PC-9 (cell line): ENCODE results near the gene CHMP4B. TPM values are rescaled to one million over a fixed set of nuclear protein-coding genes. Genes with fewer than 3 reads are reported as not detected.

ENCODE experiments used
- BruUV-seq: library from RNA; stranded (reverse); fragments of 400-500 nt; replicated peaks from 2 replicates; lab custom pipeline; 2021; lab: Mats Ljungman, UMichigan
- CTCF ChIA-PET: fragments of 300-600 bp; sonication (Branson Sonifier 250); formaldehyde crosslinking; loops from one replicate; lab custom pipeline; 2022; ENCODE audit warnings: antibody characterized with exemption; lab: Charles Lee
- POLR2A ChIA-PET: fragments of 300-600 bp; sonication (Branson Sonifier 250); formaldehyde crosslinking; loops from one replicate; lab custom pipeline; 2022; ENCODE audit warnings: antibody characterized with exemption; ENCODE audit not compliant: unreplicated experiment; lab: Charles Lee
- DNase-seq, 2 experiments: peaks; one replicate each; pipeline versions ENCODE4 v3.0.0 to v3.0.0-alpha.2; 2015 to 2022; ENCODE audit warnings: mixed read lengths in 1 of 2
- H2AFZ ChIP-seq: fragments of 200-600 bp; sonication (generic); 2 replicates; pipeline ENCODE4 v1.8.1; 2017; ENCODE audit warnings: antibody characterized with exemption
- H3F3A ChIP-seq: fragments of 200-600 bp; sonication (generic); 2 replicates; pipeline ENCODE4 v1.8.1; 2017; ENCODE audit warnings: antibody characterized with exemption, mild to moderate bottlenecking, low read depth; ENCODE audit not compliant: insufficient read depth
- H3K27ac ChIP-seq: fragments of 200-600 bp; sonication (generic); 2 replicates; pipeline ENCODE4 v1.6.1; 2016; ENCODE audit warnings: mixed run types
- H3K27me3 ChIP-seq: fragments of 200-600 bp; sonication (generic); 2 replicates; pipeline ENCODE4 v1.6.1; 2016; ENCODE audit warnings: low read depth, mixed run types; ENCODE audit not compliant: insufficient read depth
- H3K36me3 ChIP-seq: fragments of 200-600 bp; sonication (generic); 2 replicates; pipeline ENCODE4 v1.6.1; 2016; ENCODE audit warnings: low read depth, mixed run types
- H3K4me1 ChIP-seq: fragments of 200-600 bp; sonication (generic); replicated peaks from 2 replicates; pipeline ENCODE4 v1.6.1; 2016; ENCODE audit warnings: mixed run types; ENCODE audit not compliant: insufficient read depth
- H3K4me2 ChIP-seq: fragments of 200-600 bp; sonication (generic); 2 replicates; pipeline ENCODE4 v1.6.1; 2017; ENCODE audit warnings: mixed run types
- H3K4me3 ChIP-seq: fragments of 200-600 bp; sonication (generic); 2 replicates; pipeline ENCODE4 v1.6.1; 2016; ENCODE audit warnings: mixed run types
- H3K79me2 ChIP-seq: fragments of 200-600 bp; sonication (generic); 2 replicates; pipeline ENCODE4 v1.6.1; 2017; ENCODE audit warnings: low read depth, mixed run types
- H3K9me2 ChIP-seq: fragments of 200-600 bp; sonication (generic); 2 replicates; pipeline ENCODE4 v1.8.1; 2017; ENCODE audit warnings: mild to moderate bottlenecking; ENCODE audit not compliant: insufficient read depth
- H3K9me3 ChIP-seq: fragments of 200-600 bp; sonication (generic); 2 replicates; pipeline ENCODE4 v1.8.1; 2016; ENCODE audit warnings: low read depth; ENCODE audit not compliant: insufficient read depth
- H4K20me1 ChIP-seq: fragments of 200-600 bp; sonication (generic); 2 replicates; pipeline ENCODE4 v1.8.1; 2017; ENCODE audit not compliant: insufficient read depth
- CTCF ChIP-seq: fragments of 200-600 bp; sonication (generic); conservative IDR thresholded peaks from 2 replicates; pipeline ENCODE4 v1.6.1; 2017; ENCODE audit warnings: mixed run types, antibody characterized with exemption, mild to moderate bottlenecking, moderate library complexity
- EZH2 ChIP-seq: fragments of 200-600 bp; sonication (generic); IDR thresholded peaks from 2 replicates; pipeline ENCODE4 v1.8.0; 2017; ENCODE audit warnings: antibody characterized with exemption, low read depth
- intact Hi-C: fragments of 100-400 bp; cut with micrococcal nuclease; formaldehyde crosslinking; loops from one replicate; pipeline ENCODE4 v1.10.0; 2022; ENCODE audit not compliant: unreplicated experiment
- total RNA-seq: library from RNA; stranded (reverse); gene quantifications from 2 replicates; pipeline ENCODE4 v1.2.3, GENCODE V29; 2021

The CHMP4B gene
- total RNA-seq, 1 experiment from 2014 or later, result 180 TPM

DNA sequence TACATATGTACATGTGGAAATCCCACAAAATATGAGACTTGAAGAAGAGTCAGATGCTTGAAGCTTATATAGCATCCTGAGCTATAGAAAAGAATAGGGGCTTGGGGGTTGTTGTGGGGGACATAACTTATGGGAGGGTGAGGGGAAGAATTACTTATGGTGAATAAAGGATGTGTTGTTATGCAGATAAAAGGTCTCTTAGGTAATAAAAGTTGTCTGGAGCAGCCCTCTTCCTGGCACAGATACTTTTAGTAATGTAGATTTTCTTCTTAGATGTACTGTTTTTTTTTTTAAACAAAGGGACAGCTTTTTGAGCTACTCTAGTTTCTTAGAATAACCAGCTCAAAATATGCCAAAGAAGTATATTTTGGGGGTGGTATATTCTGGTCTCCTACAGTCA, 35.9 kb downstream of the CHMP4B start:
- no peaks in the 10 kb centered on the region for H3K27me3 ChIP-seq
- no peak overlapping the region for H2AFZ ChIP-seq
- peaks cover 16% of the 10 kb centered on the region for H3K4me1 ChIP-seq
- H3F3A ChIP-seq, result peaks cover 13% of the 10 kb centered on the region; the same call in 1 of the 2 replicates
- H3K9me2 ChIP-seq, result no peaks in the 10 kb centered on the region
- DNase-seq, result no peak
- no peak overlapping the region for H3K4me3 ChIP-seq
- no peaks in the 10 kb centered on the region for H3K9me3 ChIP-seq
- peaks cover 14% of the 10 kb centered on the region for H3K36me3 ChIP-seq
- no TSS peak for BruUV-seq
- intact Hi-C loops, result no loop called here
- ChIA-PET POLR2A (interaction anchor here (0.6 kb wide), 2 partner anchors 265 to 594 kb away, joined by 3 to 6 read pairs; partner anchors contain the start of gene EIF2S2), CTCF (no interaction called here)
- TF ChIP-seq EZH2, result no peak
- TF ChIP-seq CTCF, result no peak
- H3K4me2 ChIP-seq, result no peak overlapping the region
- H3K79me2 ChIP-seq, result peaks cover 82% of the 10 kb centered on the region
- H4K20me1 ChIP-seq, result peaks cover 92% of the 10 kb centered on the region
- H3K27ac ChIP-seq, result no peak overlapping the region

DNA sequence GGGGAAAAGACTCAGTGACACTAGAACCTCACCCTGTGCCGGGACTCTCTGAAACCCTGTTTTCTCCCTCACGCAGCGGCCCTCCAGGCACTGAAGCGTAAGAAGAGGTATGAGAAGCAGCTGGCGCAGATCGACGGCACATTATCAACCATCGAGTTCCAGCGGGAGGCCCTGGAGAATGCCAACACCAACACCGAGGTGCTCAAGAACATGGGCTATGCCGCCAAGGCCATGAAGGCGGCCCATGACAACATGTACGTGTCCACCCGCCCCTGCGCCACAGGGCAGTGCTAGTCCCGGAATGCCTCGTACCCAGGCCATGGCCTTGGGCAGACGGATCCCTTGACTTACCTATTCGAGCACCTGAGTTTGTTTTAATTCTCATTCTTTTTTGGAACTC, 37.2 kb downstream of the CHMP4B start:
- intact Hi-C loops, result no loop called here
- Histone ChIP-seq H4K20me1 (peaks cover 78% of the 10 kb centered on the region), H3K27ac (no peak overlapping the region), H3K4me3 (no peak overlapping the region), H3K36me3 (peaks cover 19% of the 10 kb centered on the region), H3K79me2 (peaks cover 69% of the 10 kb centered on the region), H3K9me2 (no peaks in the 10 kb centered on the region), H3K4me2 (no peak overlapping the region), H3K27me3 (no peaks in the 10 kb centered on the region), H3K9me3 (no peaks in the 10 kb centered on the region), H2AFZ (no peak overlapping the region), H3F3A (peaks cover 18% of the 10 kb centered on the region; the same call in 1 of the 2 replicates), H3K4me1 (peaks cover 6% of the 10 kb centered on the region; the same call in 1 of the 2 replicates)
- TF ChIP-seq CTCF, result no peak
- TF ChIP-seq EZH2, result no peak
- ChIA-PET CTCF (no interaction called here), POLR2A (no interaction called here)
- DNase-seq, result no peak
- BruUV-seq, result no TSS peak

DNA sequence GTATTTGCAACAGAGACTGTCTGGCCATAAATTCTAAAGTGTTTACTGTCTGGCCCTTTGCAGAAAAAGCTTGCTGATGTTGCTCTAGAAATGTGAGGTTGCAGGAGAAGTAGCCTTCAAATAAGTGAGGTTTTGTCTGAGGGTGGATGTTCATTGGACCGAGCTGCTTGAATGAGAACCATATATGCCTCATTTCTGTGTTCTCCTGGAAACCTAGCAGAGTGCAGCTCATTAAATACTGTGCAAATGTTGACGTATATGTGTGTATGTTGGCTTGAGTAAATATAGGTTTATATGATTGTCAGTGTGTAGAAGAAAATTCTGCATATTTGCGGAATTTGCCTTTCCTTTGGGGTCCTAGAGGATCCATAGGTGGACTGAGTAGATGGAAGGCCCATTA, 39.0 kb downstream of the CHMP4B start:
- no peak for DNase-seq
- no peak overlapping the region for H3K4me2 ChIP-seq
- H3K27me3 ChIP-seq, result no peaks in the 10 kb centered on the region
- ChIA-PET POLR2A (no interaction called here), CTCF (no interaction called here)
- no TSS peak for BruUV-seq
- H3K4me3 ChIP-seq, result no peak overlapping the region
- H3F3A ChIP-seq, result peaks cover 18% of the 10 kb centered on the region; the same call in 1 of the 2 replicates
- H3K79me2 ChIP-seq, result peaks cover 52% of the 10 kb centered on the region
- H3K36me3 ChIP-seq, result peaks cover 28% of the 10 kb centered on the region
- H2AFZ ChIP-seq, result no peak overlapping the region
- H4K20me1 ChIP-seq, result peaks cover 60% of the 10 kb centered on the region
- no peak for TF ChIP-seq CTCF
- TF ChIP-seq EZH2, result no peak
- intact Hi-C loops, result no loop called here
- no peaks in the 10 kb centered on the region for H3K9me2 ChIP-seq
- no peaks in the 10 kb centered on the region for H3K9me3 ChIP-seq
- no peaks in the 10 kb centered on the region for H3K4me1 ChIP-seq
- no peak overlapping the region for H3K27ac ChIP-seq
